Esophagus muscularis mucosa (tissue), 4 donors: Measurements from ENCODE around the gene AGFG1. TPM values are rescaled to one million over a fixed set of nuclear protein-coding genes. Genes with fewer than 3 reads are reported as not detected.
"Not testable (repeated sequence)": the region's sequence is repeated elsewhere in the genome, so short reads cannot be mapped to it uniquely, and the experiment has no call there.

ENCODE experiments used
- DNase-seq: peaks from one replicate; pipeline ENCODE4 v3.0.0-alpha.2; 2017; ENCODE audit errors: extremely low spot score
- H3K27ac ChIP-seq, 4 donors: fragments of 200-600 bp; sonication (generic); replicated peaks in 1 of 4; 1 replicate in 3 of 4; 2 replicates in 1 of 4; pipeline ENCODE4 v1.5.1; 2016 to 2019; ENCODE audit warnings: mild to moderate bottlenecking in 1 of 4
- H3K27me3 ChIP-seq, 4 donors: fragments of 200-600 bp; sonication (generic); one replicate each; pipeline versions ENCODE4 v1.5.1 to v1.6.0; 2016 to 2019
- H3K36me3 ChIP-seq, 4 donors: fragments of 200-600 bp; sonication (generic); one replicate each; pipeline ENCODE4 v1.5.1; 2016 to 2019
- H3K4me1 ChIP-seq, 4 donors: fragments of 200-600 bp; sonication (generic); one replicate each; pipeline ENCODE4 v1.5.1; 2016 to 2019
- H3K4me3 ChIP-seq, 4 donors: fragments of 200-600 bp; sonication (generic); 1 replicate in 2 of 4; 2 replicates in 2 of 4; pipeline ENCODE4 v1.5.1; 2016 to 2019; ENCODE audit warnings: mild to moderate bottlenecking in 4 of 4, moderate library complexity in 1 of 4
- H3K9me3 ChIP-seq, 4 donors: fragments of 200-600 bp; sonication (generic); 1 replicate in 3 of 4; 2 replicates in 1 of 4; pipeline ENCODE4 v1.5.1; 2016 to 2019
- EP300 ChIP-seq: sonication (generic); formaldehyde crosslinking; IDR thresholded peaks from one replicate; pipeline ENCODE4 v1.6.1; 2017; ENCODE audit warnings: antibody characterized with exemption
- POLR2A ChIP-seq: fragments of 450-650 bp; IDR thresholded peaks from one replicate; pipeline ENCODE4 v1.6.1; 2017; ENCODE audit warnings: antibody characterized with exemption, moderate library complexity, mild to moderate bottlenecking, low read depth
- POLR2AphosphoS5 ChIP-seq, 2 donors: sonication (generic); formaldehyde crosslinking; IDR thresholded peaks; one replicate each; pipeline ENCODE4 v1.6.1; 2017; ENCODE audit warnings: antibody characterized with exemption in 2 of 2
- WGBS: methylation state at CpG from one replicate; pipeline ENCODE4 v1.1.5; 2018; 5-methylcytosine and 5-hydroxymethylcytosine counted together
- intact Hi-C: fragments of 100-400 bp; cut with DNase I; formaldehyde crosslinking; loops from one replicate; pipeline ENCODE4 v1.15.1; 2023
- total RNA-seq, 4 donors: library from RNA; depleted of rRNA; stranded (reverse); fragments of >200 nt; gene quantifications; one replicate each; pipeline versions ENCODE4 v1.1.0 to v1.2.1, GENCODE V29; 2016
- TF ChIP-seq, protein P1 (sequence below), 3 experiments: fragments of 200-600 bp in 2 of 3; fragments of 450-650 bp in 1 of 3; sonication (generic) in 2 of 3; IDR thresholded peaks; one replicate each; pipeline ENCODE4 v1.5.1; 2017 to 2019; ENCODE audit warnings: antibody characterized with exemption in 3 of 3, mild to moderate bottlenecking in 2 of 3, moderate library complexity in 1 of 3

Gene AGFG1
- total RNA-seq, 4 donors from 2014 or later, result 27.4 to 73.4 (median 52.7) TPM

DNA sequence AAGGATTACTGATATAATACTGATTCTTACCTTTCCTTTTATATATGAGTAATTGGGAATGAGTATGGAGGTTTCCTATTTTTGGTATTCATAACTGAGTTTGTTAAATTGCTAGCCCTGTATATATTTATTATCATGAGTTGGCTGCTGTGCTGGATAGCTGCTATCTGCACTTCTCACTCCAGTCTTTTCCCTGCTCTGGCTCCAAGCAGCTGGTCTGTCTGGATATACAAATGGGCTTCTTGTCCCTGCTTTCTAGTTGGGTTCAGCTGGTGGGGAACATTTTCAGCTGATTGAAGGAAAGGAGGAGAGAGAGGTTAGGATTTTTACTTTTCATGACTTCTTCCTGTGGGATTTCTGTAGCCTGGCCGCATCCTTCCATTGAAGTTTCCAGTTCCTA is 41.2 kb downstream of the AGFG1 start:
- Histone ChIP-seq H3K4me3 (no peak overlapping the region), H3K9me3 (no peaks in the 10 kb centered on the region), H3K36me3 (no peaks in the 10 kb centered on the region), H3K4me1 (peaks cover 64 to 85% (median 75%) of the 10 kb centered on the region in 4 donors), H3K27ac (no peak overlapping the region), H3K27me3 (no peaks in the 10 kb centered on the region)
- no peak for DNase-seq
- WGBS, result 77% methylated on average over 1 of the region's 1 CpG
- intact Hi-C loops, result no loop called here
- TF ChIP-seq POLR2AphosphoS5 (IDR thresholded peaks at IDR 0.05) (no peak), POLR2A (no peak), EP300 (no peak)
- TF ChIP-seq, protein P1, sequence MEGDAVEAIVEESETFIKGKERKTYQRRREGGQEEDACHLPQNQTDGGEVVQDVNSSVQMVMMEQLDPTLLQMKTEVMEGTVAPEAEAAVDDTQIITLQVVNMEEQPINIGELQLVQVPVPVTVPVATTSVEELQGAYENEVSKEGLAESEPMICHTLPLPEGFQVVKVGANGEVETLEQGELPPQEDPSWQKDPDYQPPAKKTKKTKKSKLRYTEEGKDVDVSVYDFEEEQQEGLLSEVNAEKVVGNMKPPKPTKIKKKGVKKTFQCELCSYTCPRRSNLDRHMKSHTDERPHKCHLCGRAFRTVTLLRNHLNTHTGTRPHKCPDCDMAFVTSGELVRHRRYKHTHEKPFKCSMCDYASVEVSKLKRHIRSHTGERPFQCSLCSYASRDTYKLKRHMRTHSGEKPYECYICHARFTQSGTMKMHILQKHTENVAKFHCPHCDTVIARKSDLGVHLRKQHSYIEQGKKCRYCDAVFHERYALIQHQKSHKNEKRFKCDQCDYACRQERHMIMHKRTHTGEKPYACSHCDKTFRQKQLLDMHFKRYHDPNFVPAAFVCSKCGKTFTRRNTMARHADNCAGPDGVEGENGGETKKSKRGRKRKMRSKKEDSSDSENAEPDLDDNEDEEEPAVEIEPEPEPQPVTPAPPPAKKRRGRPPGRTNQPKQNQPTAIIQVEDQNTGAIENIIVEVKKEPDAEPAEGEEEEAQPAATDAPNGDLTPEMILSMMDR (IDR thresholded peaks at IDR 0.05), result no peak

DNA sequence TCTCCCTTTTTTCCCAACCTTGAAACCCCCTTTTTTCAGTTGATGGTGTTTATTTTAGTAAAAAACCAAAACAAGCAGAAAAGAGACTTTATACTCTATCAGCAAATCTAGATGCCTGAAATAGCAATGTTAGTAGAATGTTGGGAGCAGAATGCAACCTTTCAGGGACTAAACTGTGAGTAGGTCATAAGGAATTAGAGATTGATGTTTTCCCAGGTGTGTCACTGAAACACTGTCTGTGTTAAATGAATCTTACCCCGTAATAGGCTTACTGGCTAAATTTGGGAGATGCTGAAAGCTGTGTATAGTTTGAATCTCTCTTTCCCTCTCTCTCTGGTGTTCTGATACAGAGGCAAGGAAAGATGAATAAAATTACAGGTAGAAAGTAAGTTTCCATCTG is 43.8 kb downstream of the AGFG1 start:
- no peak overlapping the region for H3K4me3 ChIP-seq
- intact Hi-C loops, result loop anchor here (5.0 kb wide), 1 partner anchor 33 kb away; no protein-coding TSS in a partner anchor
- no peaks in the 10 kb centered on the region for H3K9me3 ChIP-seq
- H3K36me3 ChIP-seq, result peaks cover 0 to under 1% (median 0%) of the 10 kb centered on the region in 4 donors
- no peak for DNase-seq
- no peaks in the 10 kb centered on the region for H3K27me3 ChIP-seq
- TF ChIP-seq, protein P1 (IDR thresholded peaks at IDR 0.05), result no peak
- TF ChIP-seq EP300 (no peak), POLR2AphosphoS5 (IDR thresholded peaks at IDR 0.05) (no peak)
- H3K27ac ChIP-seq, result no peak overlapping the region
- peaks cover 54 to 93% (median 77%) of the 10 kb centered on the region in 4 donors for H3K4me1 ChIP-seq
- WGBS, result 53% methylated on average over 1 of the region's 1 CpG

DNA sequence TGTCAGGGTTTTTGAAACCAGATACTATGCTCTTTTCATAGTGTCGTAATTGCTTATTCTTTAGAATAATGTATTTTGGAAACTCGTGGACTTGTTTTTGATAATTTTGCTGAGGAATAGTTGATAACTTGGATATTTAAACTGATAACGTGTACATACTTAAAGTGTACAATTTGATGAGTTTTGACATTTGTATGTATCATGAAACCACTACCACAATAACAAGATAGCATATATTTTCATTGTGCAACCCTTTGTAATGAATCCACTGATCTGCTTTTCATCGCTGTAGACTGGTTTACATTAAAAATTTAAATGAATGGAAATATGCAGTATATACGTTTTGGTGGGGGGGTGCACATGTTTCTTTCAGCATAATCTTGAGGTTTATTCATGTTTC is 45.8 kb downstream of the AGFG1 start:
- DNase-seq, result no peak
- Histone ChIP-seq H3K9me3 (no peaks in the 10 kb centered on the region), H3K4me3 (no peak overlapping the region), H3K27me3 (no peaks in the 10 kb centered on the region), H3K36me3 (peaks cover 0 to 4% (median 0%) of the 10 kb centered on the region in 4 donors), H3K27ac (peak overlapping the region in 3 of 4 donors; percentile 41 to 50 (median 49)), H3K4me1 (peaks cover 34 to 73% (median 57%) of the 10 kb centered on the region in 4 donors)
- intact Hi-C loops, result loop anchor here (5.0 kb wide), 1 partner anchor 35 kb away; no protein-coding TSS in a partner anchor
- TF ChIP-seq POLR2AphosphoS5 (IDR thresholded peaks at IDR 0.05), result no peak
- TF ChIP-seq POLR2A, result no peak
- TF ChIP-seq, protein P1 (IDR thresholded peaks at IDR 0.05), result no peak
- TF ChIP-seq EP300, result no peak
- 82% methylated on average over 5 of the region's 5 CpGs for WGBS

DNA sequence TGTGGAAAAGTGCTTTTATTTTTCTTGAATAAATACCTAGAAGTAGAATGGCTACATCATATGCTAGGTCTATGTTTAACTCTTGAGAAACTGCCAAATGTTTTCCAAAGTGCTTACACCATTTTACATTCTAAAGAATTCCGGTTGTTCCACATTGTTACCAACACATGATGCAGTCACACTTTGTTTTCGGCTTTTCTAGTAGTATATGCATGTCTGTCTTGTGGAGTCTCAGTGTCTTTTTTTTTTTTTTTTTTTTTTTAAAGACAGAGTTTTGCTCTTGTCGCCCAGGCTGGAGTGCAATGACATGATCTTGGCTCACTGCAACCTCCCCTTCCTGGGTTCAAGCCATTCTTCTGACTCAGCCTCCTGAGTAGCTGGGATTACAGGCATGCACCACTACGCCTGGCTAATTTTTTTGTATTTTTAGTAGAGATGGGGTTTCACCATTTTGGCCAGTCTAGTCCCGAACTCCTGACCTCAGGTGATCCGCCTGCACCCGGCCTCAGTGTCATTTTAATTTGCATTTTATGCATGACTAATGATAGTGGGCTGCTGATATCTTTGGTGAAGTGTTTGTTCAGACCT is 46.4 kb downstream of the AGFG1 start:
- H3K36me3 ChIP-seq, H3K27me3 ChIP-seq, H3K4me3 ChIP-seq, DNase-seq, H3K9me3 ChIP-seq: not testable (repeated sequence)
- Histone ChIP-seq H3K27ac (peak overlapping the region in 1 of 4 donors; percentile 51), H3K4me1 (peaks cover 28 to 67% (median 51%) of the 10 kb centered on the region in 4 donors)
- WGBS, result 46% methylated on average over 6 of the region's 7 CpGs
- intact Hi-C loops, result loop anchor here (5.0 kb wide), 1 partner anchor 36 kb away; no protein-coding TSS in a partner anchor

DNA sequence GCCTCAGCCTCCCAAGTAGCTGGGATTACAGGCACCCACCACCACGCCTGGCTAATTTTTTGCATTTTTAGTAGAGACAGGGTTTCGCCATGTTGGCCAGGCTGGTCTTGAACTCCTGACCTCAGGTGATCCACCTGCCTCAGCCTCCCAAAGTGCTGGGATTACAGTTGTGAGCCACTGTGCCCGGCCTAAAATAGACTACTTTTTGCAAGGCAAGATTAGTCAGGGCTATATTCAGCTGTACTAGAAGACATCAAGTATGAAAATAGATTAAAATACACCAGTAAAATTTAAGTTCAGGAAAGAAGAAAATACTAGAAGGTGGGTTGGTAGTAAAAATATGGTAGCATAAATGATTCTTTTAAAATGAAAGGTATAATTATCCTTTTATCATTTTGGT is 49.2 kb downstream of the AGFG1 start:
- WGBS, result 96% methylated on average over 3 of the region's 3 CpGs
- intact Hi-C loops, H3K4me3 ChIP-seq, H3K27ac ChIP-seq, H3K27me3 ChIP-seq, H3K9me3 ChIP-seq, DNase-seq: not testable (repeated sequence)
- peaks cover 0 to 30% (median 18%) of the 10 kb centered on the region in 4 donors for H3K36me3 ChIP-seq
- peaks cover 17 to 42% (median 34%) of the 10 kb centered on the region in 4 donors for H3K4me1 ChIP-seq

DNA sequence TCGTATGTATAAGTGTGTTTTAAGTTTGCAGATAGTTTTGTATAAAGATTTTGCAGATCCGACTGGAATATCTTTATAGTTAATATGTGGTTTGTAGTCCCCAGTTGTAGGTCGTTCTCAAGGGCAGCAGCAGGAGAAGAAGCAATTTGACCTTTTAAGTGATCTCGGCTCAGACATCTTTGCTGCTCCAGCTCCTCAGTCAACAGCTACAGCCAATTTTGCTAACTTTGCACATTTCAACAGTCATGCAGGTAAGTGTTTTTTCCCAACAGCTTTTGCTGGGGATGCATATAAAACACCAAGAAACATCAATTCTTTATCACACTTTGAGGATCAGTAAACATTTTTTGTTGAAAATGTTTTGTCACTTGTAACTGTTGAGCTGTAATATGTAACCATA is 52.7 kb downstream of the AGFG1 start:
- Histone ChIP-seq H3K36me3 (peaks cover 0 to 56% (median 24%) of the 10 kb centered on the region in 4 donors), H3K27ac (no peak overlapping the region), H3K4me3 (no peak overlapping the region), H3K27me3 (no peaks in the 10 kb centered on the region), H3K4me1 (peaks cover 0 to 8% (median 3%) of the 10 kb centered on the region in 4 donors), H3K9me3 (no peaks in the 10 kb centered on the region)
- WGBS, result 89% methylated on average over 4 of the region's 4 CpGs
- intact Hi-C loops, result no loop called here
- TF ChIP-seq, protein P1 (IDR thresholded peaks at IDR 0.05), result no peak
- TF ChIP-seq POLR2AphosphoS5 (IDR thresholded peaks at IDR 0.05) (no peak), EP300 (no peak), POLR2A (no peak)
- no peak for DNase-seq
